Motor neuron (in vitro differentiated cells): ENCODE measurements around the gene ACO1. TPM values are rescaled to one million over a fixed set of nuclear protein-coding genes. Genes with fewer than 3 reads are reported as not detected.

Experiments
- ATAC-seq, 8 experiments: fragments of 200-7000 bp; cut with Tn5 transposase; replicated peaks in 6 of 8; 2 replicates each; pipeline ENCODE4 v1.8.0; 2021; ENCODE audit warnings: mild to moderate bottlenecking in 8 of 8, moderate library complexity in 8 of 8
- H3K27ac ChIP-seq, 2 donors: fragments of 250-450 bp; sonication (Bioruptor Pico); 2 replicates each; pipeline ENCODE4 v1.9.0; 2021; ENCODE audit warnings: antibody characterized with exemption in 2 of 2, mild to moderate bottlenecking in 2 of 2, moderate library complexity in 1 of 2
- H3K4me1 ChIP-seq, 2 donors: fragments of 250-450 bp; sonication (Bioruptor Pico); replicated peaks in 1 of 2; 2 replicates each; pipeline ENCODE4 v1.6.1; 2021; ENCODE audit warnings: antibody characterized with exemption in 2 of 2, mild to moderate bottlenecking in 2 of 2, moderate library complexity in 1 of 2
- H3K4me3 ChIP-seq, 5 donors: fragments of 250-450 bp; sonication (Bioruptor Pico); 2 replicates each; pipeline ENCODE4 v1.9.0; 2021; ENCODE audit warnings: antibody characterized with exemption in 5 of 5, mild to moderate bottlenecking in 5 of 5, moderate library complexity in 4 of 5
- WGBS, 10 experiments: fragments of 450-650 bp; shearing (Covaris generic); methylation state at CpG; one replicate each; pipeline ENCODE4 v1.0.0; 2022; 5-methylcytosine and 5-hydroxymethylcytosine counted together
- in situ Hi-C, 9 experiments: fragments of 400-800 bp; cut with MboI; loops; one replicate each; pipeline ENCODE4 v1.15.0; 2021; ENCODE audit warnings: low sequenced_read_pairs in 9 of 9, low pct_unique_long_range_greater_than_20kb in 2 of 9; ENCODE audit not compliant: unreplicated experiment in 9 of 9
- total RNA-seq, 8 experiments: library from RNA; unstranded; fragments of 300-600 nt; gene quantifications; 2 replicates each; pipeline versions ENCODE4 v1.2.3 to v1.2.4, GENCODE V29; 2022

ACO1 gene
- total RNA-seq, 8 experiments from 2014 or later, result 13.4 to 44.4 (median 16.0) TPM

GRCh38 chr9:32359452-32359851 is 25.0 kb upstream of the ACO1 start:
- 20 to 100% (median 73%) methylated on average over 1 to 4 of the region's 4 CpGs for WGBS, 10 experiments
- ATAC-seq, result no peak
- no peak overlapping the region for H3K4me3 ChIP-seq
- no peaks in the 10 kb centered on the region for H3K4me1 ChIP-seq
- in situ Hi-C loops, result no loop called here
- no peak overlapping the region for H3K27ac ChIP-seq

GRCh38 chr9:32360983-32361673 is 23.3 kb upstream of the ACO1 start:
- Histone ChIP-seq H3K27ac (no peak overlapping the region), H3K4me1 (no peaks in the 10 kb centered on the region), H3K4me3 (no peak overlapping the region)
- in situ Hi-C loops, result no loop called here
- peak in 1 of 8 experiments; percentile 26 for ATAC-seq
- WGBS, 10 experiments, result 26 to 95% (median 84%) methylated on average over 4 to 5 of the region's 5 CpGs; no CpG with 5 or more reads in 1 of the 10 experiments

- in situ Hi-C loops, result loop anchor here in 1 of 9 experiments (10.0 kb wide), 1 partner anchor 204 kb away; the partner anchor contains the start of gene NDUFB6
- ATAC-seq, result peak in 2 of 8 experiments; percentile 71 to 80
These were observed 13.2 kb upstream of the ACO1 start for GRCh38 chr9:32371279-32371678.

GRCh38 chr9:32371679-32372078 is 12.8 kb upstream of the ACO1 start:
- Histone ChIP-seq H3K4me1 (no peaks in the 10 kb centered on the region), H3K27ac (no peak overlapping the region), H3K4me3 (no peak overlapping the region)
- peak in 2 of 8 experiments; percentile 75 to 89 for ATAC-seq
- 28 to 100% (median 83%) methylated on average over 1 to 2 of the region's 2 CpGs; no CpG with 5 or more reads in 3 of the 10 experiments for WGBS, 10 experiments
- in situ Hi-C loops, result loop anchor here in 1 of 9 experiments (10.0 kb wide), 1 partner anchor 203 kb away; the partner anchor contains the start of gene NDUFB6

More at GRCh38 chr9:32371279-32371678, 13.2 kb upstream of the ACO1 start:
- Histone ChIP-seq H3K4me1 (no peaks in the 10 kb centered on the region), H3K4me3 (no peak overlapping the region), H3K27ac (no peak overlapping the region)

- in situ Hi-C loops, result loop anchor here in 7 of 9 experiments (10.0 to 25.0 kb wide), 5 partner anchors 186 to 611 kb away; partner anchors contain the start of genes NDUFB6 (in 4 of the 7), SMIM27 (in 3 of the 7) and TOPORS (in 3 of the 7)
- no peak overlapping the region for H3K4me3 ChIP-seq
These were observed 8.2 kb upstream of the ACO1 start for GRCh38 chr9:32376285-32376684.

GRCh38 chr9:32378496-32378895 is 5.9 kb upstream of the ACO1 start:
- Histone ChIP-seq H3K4me3 (no peak overlapping the region), H3K4me1 (no peaks in the 10 kb centered on the region), H3K27ac (no peak overlapping the region)
- peak; percentile 77 to 92 (median 83) for ATAC-seq
- WGBS, 10 experiments, result 0 to 6% (median 0%) methylated on average over 2 to 3 of the region's 3 CpGs
- in situ Hi-C loops, result loop anchor here in 7 of 9 experiments (10.0 to 25.0 kb wide), 5 partner anchors 184 to 609 kb away; partner anchors contain the start of genes NDUFB6 (in 4 of the 7), SMIM27 (in 3 of the 7) and TOPORS (in 3 of the 7)

More at GRCh38 chr9:32376285-32376684, 8.2 kb upstream of the ACO1 start:
- Histone ChIP-seq H3K27ac (no peak overlapping the region), H3K4me1 (no peaks in the 10 kb centered on the region)
- ATAC-seq, result no peak
- 0 to 89% (median 75%) methylated on average over 1 of the region's 2 CpGs; no CpG with 5 or more reads in 4 of the 10 experiments for WGBS, 10 experiments

- peak in 7 of 8 experiments; percentile 42 to 76 (median 58) for ATAC-seq
- 0 to 21% (median 11%) methylated on average over 2 to 5 of the region's 5 CpGs for WGBS, 10 experiments
- in situ Hi-C loops, result loop anchor here in 7 of 9 experiments (10.0 to 25.0 kb wide), 5 partner anchors 183 to 608 kb away; partner anchors contain the start of genes NDUFB6 (in 4 of the 7), SMIM27 (in 3 of the 7) and TOPORS (in 3 of the 7)
- H3K4me1 ChIP-seq, result peaks cover 0 to 2% of the 10 kb centered on the region in 2 donors
- H3K27ac ChIP-seq, result no peak overlapping the region
- no peak overlapping the region for H3K4me3 ChIP-seq
These were observed 5.3 kb upstream of the ACO1 start for GRCh38 chr9:32378993-32379729.

- H3K27ac ChIP-seq, result no peak overlapping the region
- H3K4me1 ChIP-seq, result peaks cover 0 to 2% of the 10 kb centered on the region in 2 donors
- in situ Hi-C loops, result loop anchor here (10.0 to 25.0 kb wide), 6 partner anchors 181 to 606 kb away; partner anchors contain the start of genes NDUFB6 (in 7 of the 9), SMIM27 (in 3 of the 9) and TOPORS (in 3 of the 9)
- no peak for ATAC-seq
- WGBS, 10 experiments, result 51 to 100% (median 94%) methylated on average over 1 to 3 of the region's 3 CpGs; no CpG with 5 or more reads in 2 of the 10 experiments
- no peak overlapping the region for H3K4me3 ChIP-seq
These were observed 3.5 kb upstream of the ACO1 start for GRCh38 chr9:32380944-32381343.

GRCh38 chr9:32382565-32383320 is 1.7 kb upstream of the ACO1 start:
- ATAC-seq, result no peak
- Histone ChIP-seq H3K4me3 (no peak overlapping the region), H3K4me1 (peaks cover 0 to 2% of the 10 kb centered on the region in 2 donors), H3K27ac (no peak overlapping the region)
- 45 to 93% (median 78%) methylated on average over 2 to 14 of the region's 14 CpGs for WGBS, 10 experiments
- in situ Hi-C loops, result loop anchor here (10.0 to 25.0 kb wide), 6 partner anchors 180 to 605 kb away; partner anchors contain the start of genes NDUFB6 (in 7 of the 9), SMIM27 (in 3 of the 9) and TOPORS (in 3 of the 9)

GRCh38 chr9:32384002-32384363 is 460 bp upstream of the ACO1 start:
- Histone ChIP-seq H3K4me3 (peak overlapping the region; percentile 64 to 95 (median 72)), H3K4me1 (peaks cover 0 to 2% of the 10 kb centered on the region in 2 donors), H3K27ac (no peak overlapping the region)
- WGBS, 10 experiments, result 0 to 4% (median 0%) methylated on average over 3 to 6 of the region's 13 CpGs; no CpG with 5 or more reads in 5 of the 10 experiments
- in situ Hi-C loops, result loop anchor here (10.0 to 25.0 kb wide), 6 partner anchors 178 to 603 kb away; partner anchors contain the start of genes NDUFB6 (in 7 of the 9), SMIM27 (in 3 of the 9) and TOPORS (in 3 of the 9)
- peak in 2 of 8 experiments; percentile 39 for ATAC-seq

GRCh38 chr9:32385152-32385884 is 875 bp downstream of the ACO1 start:
- in situ Hi-C loops, result loop anchor here (10.0 to 25.0 kb wide), 6 partner anchors 177 to 602 kb away; partner anchors contain the start of genes NDUFB6 (in 7 of the 9), SMIM27 (in 3 of the 9) and TOPORS (in 3 of the 9)
- peak in 1 of 8 experiments; percentile 1 for ATAC-seq
- 0 to 100% (median 50%) methylated on average over 1 to 2 of the region's 2 CpGs; no CpG with 5 or more reads in 1 of the 10 experiments for whole genome bisulfite sequencing, 10 experiments

More at GRCh38 chr9:32385152-32385884, 875 bp downstream of the ACO1 start:
- Histone ChIP-seq H3K4me1 (peaks cover 0 to 2% of the 10 kb centered on the region in 2 donors), H3K27ac (peak overlapping the region in 1 of 2 donors; percentile 67), H3K4me3 (peak overlapping the region; percentile 64 to 95 (median 72))
